SIG-M5 treated with dmso at 0.1 percent for 504 hours (cell line): Measurements from ENCODE around the gene TBL1X.

Experiments used
- DNase-seq: peaks from one replicate; lab custom pipeline; 2025; ENCODE audit not compliant: unreplicated experiment; lab: John Stamatoyannopoulos, UW

Gene TBL1X

DNA sequence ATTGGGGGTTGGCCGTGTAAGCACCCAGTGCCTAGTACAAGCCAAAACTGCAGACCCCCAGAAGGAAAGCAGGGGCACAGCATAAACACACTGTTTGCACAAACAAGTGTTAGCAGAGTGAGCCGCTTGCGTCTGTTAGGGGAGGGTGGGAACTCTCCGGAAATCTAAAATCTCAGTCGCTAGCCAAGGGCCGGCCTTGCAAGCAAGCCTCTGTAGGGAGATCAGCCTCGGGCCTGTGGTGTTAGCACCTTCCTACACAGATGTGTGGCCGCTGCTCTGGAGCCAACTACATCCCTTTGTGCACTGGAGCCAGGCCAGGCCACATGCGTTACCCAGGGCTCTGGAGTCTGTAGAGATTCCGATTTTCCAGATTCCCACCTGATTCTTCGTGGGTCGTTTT lies 233.7 kb downstream of the TBL1X start:
- no peak for DNase-seq

DNA sequence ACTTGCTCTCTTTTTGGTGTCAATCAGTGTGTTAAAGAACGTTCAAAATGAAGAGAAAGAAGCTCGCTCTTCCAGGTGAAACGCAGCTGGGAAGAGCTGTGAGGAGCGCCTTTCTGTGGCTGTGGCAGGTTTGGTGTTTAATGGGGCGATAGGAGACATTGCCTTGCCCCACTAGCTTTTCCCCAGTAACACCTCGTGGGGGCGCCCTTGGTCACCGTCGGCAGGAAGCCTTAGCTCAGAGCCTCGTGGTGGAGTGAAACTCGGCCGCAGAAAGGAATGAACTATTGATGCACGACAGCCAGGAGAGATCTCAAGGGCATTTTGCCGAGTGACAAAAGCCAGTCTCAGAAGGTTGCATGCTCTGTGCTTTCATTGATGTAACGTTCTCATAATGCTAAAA lies 235.7 kb downstream of the TBL1X start:
- DNase-seq = no peak

DNA sequence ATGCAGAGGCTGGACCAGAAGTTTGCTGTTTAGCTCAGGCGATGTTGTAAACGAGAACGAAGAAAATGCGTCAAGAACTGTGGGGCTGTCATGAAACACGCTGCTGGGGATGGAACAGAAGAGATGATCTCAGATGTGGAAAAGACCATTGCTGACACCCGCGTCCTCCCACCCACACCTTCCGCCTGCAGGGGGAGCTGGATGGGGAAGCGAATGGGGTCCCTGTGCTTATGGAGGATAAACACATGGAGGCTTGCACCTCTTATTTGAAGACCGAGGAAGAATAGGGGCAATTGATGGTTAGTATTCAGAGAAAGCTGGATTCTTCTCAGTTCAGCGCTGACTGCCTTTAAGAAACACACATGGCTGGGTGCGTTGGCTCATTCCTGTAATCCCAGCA lies 236.9 kb downstream of the TBL1X start:
- DNase-seq = no peak

DNA sequence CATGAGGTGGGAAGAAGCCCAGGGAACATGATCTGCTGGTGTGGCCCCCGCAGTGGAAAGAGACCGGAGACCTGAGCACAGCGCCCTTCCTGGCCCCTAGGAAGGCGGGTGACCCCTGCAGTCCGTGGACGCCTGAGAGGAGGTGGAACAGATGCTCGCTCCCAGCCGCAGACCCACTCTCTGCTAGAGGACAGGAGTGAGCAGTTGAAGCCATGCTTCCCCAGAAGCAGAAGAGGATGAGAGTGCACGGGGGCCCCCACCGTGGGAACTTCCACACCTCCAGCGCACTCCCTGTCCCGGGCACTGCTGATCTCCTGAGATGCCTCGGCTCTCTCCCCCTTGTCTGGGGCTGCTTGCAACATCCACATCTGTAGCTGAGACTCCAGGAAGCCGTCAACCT lies 238.5 kb downstream of the TBL1X start:
- DNase-seq = no peak

DNA sequence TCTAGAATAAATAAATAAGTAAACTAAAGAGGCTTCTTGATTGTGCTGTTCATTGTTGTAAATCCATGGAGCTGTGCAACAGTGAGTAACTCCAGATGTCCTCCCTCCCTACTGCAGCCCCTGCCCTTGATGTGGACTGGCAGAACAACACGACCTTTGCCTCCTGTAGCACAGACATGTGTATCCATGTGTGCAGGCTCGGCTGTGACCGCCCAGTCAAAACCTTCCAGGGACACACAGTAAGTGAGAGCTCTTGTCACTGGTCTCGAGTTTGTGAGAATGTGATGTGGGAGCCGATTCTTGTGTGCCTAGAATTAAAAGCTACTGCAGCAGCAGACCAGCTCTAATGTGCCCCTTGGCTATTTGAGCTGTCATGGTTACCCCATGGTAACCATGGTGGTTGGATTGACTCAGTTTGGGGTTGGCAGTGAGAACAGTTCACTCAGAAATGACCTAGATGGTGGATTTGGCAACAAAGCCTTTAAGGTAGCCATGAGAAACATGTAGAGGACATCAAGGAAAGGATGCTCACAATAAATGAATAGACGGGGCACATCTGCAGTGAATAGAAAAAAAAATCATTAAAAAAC lies 240.1 kb downstream of the TBL1X start:
- no peak for DNase-seq

DNA sequence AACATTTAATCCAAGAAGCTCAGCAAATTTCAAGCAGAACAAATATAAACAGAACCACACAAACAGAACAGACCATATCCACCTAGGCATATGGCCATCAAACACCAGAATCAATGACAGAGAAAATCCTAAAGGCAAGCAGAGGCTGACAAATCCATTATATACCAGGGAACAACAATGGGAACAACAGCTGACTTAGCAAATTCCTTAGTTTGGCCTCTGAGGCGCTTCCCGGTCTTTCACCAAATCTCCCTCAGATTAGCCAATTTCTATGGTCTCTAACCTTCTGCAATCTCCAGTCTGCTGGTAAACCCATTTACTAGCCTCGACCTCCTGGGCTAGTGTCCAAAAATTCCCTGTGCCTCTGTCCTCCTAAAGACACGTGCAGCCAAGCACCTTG lies 241.6 kb downstream of the TBL1X start:
- no peak for DNase-seq

DNA sequence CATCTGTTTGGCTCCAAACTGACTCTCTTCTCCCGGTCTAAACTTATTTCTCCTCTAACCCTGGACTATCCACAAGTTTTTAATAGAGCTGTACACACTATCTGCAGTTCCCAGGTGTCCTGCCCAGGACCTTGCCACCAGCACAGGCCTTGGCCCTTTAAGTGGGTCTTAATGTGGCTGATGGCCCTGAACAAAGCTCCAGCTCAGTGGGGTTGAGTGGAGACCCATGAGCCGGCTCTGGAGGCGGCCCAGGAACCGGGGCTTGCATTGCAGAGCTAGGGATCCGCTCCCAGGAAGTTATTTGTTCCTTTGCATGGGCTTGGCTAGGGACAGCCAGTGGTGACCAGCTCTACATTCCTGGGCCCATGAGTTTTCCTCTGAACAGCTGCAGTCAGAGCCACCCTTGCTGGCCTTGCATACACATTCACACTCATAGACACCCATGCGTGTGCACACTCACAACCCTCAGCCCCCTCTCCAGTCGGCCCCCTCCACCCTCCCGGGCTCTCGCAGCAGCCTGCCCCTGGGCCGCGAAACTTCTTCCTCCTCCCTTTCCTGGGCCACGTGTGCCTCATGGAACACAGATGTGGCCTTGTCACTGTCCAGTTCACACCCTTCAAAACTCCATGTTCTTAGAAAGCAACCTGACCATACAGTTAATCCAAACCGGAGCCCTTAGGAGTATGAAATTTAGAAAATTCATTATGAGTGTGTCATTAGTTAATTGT lies 242.6 kb downstream of the TBL1X start:
- DNase-seq = no peak

DNA sequence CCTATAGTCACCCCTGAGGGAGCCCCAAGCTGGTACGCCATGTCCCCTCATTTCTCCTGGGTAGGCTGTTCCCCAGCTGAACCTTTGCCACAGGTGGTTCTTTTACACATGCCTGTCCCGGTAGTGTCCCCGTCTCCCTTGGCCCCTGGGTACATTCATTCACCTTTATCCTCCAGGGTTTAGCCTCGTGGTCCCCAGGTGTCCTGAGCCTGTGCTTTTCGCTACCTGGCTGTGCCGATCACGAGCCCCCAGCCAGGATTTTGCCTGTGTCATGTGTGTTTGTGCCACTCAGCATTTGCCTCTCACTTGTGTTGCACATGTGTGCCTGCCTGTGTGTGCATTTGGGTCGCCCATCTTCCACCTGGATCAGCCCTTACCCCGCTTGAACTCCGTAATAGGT lies 243.2 kb downstream of the TBL1X start:
- no peak for DNase-seq

DNA sequence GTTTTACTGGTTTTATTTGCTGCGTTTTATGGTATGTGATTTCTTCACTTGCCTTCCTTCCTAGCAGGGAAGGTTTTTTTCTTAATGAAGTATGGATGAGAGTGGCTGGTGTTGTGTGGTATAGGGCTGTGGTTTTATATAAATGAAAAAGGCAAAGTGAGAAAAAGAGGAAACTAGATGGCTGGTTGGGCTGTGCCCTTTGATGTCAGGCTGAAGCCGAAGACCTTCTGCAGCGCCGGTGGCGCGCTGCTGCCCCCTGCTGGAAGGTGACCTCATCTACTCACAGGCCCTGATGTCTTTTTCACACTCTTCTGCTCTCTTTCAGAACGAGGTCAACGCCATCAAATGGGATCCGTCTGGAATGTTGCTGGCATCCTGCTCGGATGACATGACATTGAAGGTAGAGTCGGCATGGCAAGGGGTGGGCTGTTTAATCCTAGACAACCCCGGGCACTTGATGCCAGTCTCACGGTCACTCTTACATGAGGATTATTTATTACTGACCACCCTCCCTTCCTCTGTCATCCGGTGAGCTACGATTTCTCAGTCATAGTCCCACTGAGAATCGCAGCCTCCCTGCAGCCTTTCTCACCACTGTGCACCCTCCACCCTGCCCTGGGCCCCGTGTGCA lies 244.2 kb downstream of the TBL1X start:
- DNase-seq = peak; percentile 47

DNA sequence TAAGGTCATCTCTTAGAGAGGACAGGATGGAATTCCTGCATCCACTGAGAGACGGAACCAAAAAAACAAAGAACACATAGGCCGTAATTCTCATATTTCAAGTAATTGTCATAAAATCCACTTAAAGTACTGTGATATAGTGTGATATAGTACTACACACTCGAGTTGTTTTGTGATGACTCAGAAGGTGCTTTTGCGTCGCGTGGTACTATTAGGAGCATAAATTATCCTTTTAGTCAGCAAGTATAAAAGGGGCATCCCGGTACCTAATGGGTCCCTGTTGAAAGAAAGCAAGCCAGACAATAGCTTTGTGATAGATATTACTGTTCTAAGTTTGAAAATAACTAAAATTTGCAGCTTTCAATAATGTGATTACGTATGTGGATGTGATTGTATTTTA lies 245.5 kb downstream of the TBL1X start:
- no peak for DNase-seq

DNA sequence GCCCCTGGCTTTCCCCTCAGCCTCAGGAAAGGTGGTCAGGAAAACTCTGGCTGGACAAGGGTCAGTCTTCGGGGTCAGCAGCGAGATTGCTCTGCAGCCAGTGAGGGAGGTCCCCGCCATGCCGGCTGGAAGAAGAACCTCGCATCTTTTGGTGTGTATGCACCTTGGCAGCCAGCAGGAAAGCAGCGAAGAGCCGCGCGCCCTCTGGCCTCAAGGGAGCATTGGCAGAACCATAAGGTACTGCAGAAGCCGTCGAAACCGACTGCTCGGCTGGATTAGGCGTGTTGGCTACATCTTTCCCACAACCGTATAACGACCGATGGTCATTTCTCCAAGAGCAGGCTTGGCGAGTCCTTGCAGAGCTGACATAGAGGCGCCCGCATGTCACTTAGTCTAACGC lies 252.5 kb downstream of the TBL1X start:
- no peak for DNase-seq

DNA sequence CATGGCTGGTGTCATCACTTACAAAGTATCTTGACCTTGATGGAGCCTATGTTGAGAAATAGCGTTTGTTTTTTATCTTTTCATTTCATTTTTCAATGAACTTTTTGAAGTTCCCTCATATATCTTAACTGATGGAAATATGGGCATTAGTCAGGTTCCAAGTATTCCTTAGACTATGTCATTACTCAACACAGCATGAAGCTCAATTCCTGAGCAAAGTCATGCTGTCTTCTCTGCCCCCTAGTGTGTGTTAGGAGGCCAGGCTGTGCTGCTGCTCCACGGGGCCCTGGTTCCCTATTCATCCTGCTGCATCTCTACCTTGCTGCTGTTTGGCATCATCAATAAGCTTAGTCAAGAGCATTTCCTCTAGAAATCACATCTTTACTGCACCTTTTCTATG lies 259.9 kb downstream of the TBL1X start:
- DNase-seq = no peak

DNA sequence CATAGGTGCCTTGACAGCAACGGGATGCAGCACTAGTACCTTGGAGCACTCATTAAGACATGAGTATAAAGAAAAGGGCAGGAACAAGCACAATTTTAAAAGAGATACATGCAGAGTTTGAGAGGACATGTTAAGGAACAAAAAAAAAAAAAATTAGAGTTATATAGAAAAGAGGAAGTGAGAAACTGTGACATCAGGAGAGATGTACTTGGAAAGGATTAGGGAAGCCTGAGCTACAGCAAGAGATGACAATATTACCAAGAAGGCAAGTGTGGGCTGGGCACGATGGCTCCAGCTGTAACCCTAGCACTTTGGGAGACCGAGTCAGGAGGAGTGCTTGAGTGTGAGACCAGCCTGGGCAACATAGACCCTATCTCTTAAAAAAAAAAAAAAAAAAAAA lies 263.4 kb downstream of the TBL1X start:
- DNase-seq = peak; percentile 41

DNA sequence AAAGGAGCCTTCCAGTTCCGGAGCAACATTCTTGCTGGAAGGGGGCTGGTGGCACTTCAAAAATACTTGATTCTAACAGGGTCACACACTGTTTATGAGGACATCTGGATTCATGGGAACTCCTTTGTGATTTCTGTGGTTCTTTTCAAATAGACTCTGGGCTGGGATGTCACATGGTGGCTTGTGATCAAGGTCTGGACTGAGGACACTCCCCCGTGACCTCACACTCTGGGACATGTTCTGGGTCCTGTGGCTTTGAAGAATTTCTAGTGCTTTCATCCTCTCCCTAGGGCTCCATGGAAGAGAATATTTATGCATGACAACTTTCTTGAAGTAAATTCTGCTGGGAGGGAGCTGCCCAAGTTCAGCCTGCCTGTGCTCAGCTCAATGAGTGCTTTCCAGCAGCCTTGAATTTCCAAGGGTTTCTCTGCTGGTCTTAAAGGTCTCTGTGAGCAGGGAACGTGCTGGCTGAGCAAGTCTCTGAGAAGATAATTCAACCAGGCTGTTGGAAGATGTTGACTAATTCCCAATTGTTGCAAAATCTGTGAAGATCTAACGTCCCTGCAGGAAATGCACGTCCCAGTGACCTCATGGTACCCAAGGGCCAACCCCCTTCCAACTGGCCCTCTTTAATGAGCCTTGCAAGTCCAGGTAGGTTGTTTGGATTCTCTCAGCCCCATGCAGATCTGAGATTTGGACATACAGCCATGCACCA lies 264.5 kb downstream of the TBL1X start:
- no peak for DNase-seq

DNA sequence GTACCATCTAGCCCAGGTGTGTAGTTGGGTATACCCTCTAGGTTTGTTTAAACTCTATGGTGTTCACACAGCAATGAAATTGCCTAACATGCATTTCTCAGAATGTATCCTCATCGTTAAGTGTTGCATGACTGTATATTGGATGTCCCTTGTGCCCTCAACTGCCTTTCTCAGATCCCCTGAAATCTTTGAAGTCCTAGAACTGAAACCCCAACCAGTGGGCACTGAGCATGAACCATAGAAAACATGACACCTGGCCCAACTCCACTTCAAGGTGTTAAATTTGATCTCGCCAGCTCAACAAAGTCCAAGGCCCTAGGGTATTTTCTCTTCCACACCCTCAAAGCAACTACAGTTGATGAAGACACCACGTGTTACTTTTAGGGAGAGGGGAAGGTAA lies 265.2 kb downstream of the TBL1X start:
- no peak for DNase-seq

DNA sequence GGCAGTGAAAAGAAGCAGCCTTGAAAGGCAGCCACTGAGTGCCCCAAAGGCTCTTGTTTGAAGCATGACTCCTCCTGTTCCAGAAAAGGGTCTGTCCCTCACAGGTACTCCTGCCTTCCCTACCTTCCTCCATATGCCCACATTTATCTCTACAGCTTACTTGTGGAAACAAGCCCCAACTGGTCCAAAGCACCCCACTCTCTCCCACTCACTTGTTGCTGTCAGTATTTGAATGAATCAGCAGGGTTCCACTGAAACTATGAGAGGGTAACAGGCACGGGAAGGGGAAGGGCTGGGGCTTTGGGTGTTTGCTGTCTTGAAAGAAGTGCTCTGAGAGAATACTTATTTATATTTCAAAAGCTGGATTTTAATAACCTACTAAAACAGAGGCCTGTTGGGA lies 265.9 kb downstream of the TBL1X start:
- DNase-seq = no peak

DNA sequence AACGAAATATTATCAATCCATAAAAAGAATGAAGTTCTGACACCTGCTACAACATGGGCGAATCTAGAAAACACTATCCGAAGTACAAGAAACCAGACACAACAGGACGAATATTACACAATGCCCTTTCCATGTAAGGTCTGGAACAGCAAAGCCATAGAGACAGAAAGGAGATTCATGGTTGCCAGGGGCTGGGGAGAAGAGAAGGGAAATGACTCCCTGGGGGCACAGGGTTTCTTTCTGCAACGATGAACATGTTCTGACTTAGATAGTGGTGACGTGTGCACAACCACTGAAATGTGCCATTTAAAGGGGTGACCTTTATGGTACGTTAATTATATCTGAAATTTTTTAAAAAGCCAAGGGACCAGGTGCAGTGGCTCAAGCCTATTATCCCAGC lies 272.5 kb downstream of the TBL1X start:
- no peak for DNase-seq

DNA sequence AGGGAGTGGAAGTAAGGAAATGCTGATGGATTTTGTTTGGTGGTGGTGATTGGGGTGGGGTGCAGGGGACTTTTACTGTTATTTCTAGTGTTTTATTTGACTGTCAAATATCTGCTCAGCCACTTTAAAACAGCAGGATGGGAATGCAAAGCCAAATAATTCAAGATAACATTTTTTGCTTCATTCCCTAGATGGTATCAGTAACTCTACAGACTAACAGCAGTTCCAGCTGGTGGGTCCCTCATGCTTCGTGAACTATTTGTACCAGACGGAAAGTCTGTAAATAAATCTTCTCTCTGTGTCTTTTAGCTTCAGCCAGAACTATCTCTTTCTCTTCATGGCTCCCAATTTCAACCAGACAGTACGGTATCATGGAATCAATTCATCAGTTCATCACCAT lies 273.3 kb downstream of the TBL1X start:
- no peak for DNase-seq

DNA sequence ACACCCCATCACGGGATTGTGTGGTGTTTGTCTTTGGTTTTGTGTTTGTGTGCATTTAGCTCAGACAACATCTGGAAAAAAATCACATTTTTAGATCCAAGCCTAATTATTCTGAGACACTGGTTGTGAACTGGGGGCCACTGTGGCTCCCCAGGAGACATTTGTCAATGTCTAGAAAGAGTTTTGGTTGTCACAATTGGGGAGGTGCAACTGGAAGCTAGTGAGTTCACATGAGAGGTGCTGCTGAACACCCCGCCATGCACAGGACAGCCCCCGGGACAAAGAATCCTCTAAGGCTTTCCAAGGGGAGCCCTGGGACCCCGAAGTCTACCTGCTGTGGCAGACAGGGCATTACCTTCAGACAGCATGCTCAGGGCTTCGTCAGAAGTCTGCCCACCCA lies 274.3 kb downstream of the TBL1X start:
- DNase-seq = no peak

DNA sequence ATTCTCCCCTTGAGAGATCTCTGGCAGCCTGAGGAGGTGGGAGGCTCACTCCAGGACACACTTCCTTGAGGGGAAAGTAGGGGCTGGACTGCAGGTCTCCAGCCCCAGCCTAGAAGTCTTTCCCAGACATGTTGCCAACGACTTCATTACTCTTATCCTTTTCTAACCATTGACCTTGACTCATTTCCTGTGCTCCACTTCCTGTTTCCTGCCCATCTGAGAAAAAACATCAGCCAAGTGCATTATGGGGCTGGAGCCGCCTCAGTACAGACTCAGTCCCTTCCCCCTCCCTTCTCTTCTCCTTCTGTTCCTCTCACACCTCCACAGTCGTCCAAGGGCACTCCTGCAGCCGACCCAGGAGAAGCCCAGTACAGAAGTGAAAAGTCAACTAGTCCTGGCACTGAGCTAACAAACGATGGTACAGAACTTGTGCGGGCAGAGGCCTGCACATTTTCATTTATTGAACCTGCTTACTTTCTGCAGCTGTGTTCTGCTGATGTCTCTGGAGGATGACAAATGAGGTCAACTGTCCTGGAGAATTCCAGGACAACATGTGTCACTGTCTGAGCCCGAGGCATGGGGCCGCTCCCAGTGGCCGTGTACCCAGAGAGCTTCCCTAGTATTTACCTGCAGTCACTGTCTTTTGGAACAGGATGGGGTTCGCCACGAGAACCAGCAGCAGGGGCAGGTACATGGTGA lies 280.7 kb downstream of the TBL1X start:
- no peak for DNase-seq

DNA sequence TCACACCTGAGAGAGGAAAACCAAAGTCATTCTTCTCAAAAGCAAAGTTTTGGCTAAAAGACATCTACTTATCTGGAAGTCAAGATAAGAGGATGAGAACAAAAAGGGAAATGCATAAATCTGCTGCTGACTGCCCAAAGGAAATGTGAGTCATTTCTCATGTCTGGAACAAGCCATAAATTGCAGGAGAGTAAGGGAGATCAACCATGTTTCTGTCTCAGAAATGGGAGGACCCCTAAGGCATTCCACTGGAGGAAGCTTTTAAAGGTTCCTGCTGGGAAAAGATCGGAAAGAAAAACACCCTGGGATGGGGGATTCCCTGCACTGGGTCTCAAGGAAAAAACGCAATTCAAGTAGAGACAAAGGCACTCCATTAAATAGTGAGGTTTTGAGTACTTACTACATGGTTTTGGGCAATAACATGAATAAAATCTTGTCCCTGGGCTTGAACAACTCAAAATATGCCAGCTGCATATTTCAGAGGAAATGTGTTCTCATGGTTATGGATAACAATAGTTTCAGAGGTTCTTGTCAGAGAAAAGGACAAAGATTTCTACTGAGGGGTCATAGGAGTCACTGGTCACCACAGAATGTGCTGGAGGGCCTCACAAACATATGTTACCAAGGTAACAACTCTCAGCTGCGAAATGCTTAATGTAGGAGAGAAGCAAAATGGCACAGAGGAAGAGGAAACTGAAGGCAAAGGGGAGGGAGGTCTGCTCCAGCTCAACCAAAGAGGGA lies 281.5 kb downstream of the TBL1X start:
- DNase-seq = no peak
